HepG2 (cell line): ENCODE data around the gene P2RY11. TPM values are rescaled to one million over a fixed set of nuclear protein-coding genes. Genes with fewer than 3 reads are reported as not detected.

Experiments
- ATAC-seq: fragments of 200-7000 bp; cut with Tn5 transposase; 3 replicates; pipeline ENCODE4 v1.9.1; 2020; ENCODE audit warnings: mild to moderate bottlenecking, moderate library complexity
- BruUV-seq: library from RNA; stranded (reverse); fragments of 400-500 nt; replicated peaks from 2 replicates; lab custom pipeline; 2021; lab: Mats Ljungman, UMichigan
- CTCF ChIA-PET: fragments of 300-600 bp; formaldehyde crosslinking; extraction: SDS; loops from one replicate; lab custom pipeline; 2021; ENCODE audit warnings: low total read pairs, inconsistent platforms, low intra/inter-chr PET ratio; lab: Yijun Ruan, JAX
- POLR2A ChIA-PET: fragments of 350-600 bp; sonication (Branson Sonifier 250); formaldehyde crosslinking; loops from one replicate; lab custom pipeline; 2020; ENCODE audit warnings: antibody characterized with exemption, inconsistent platforms; lab: Yijun Ruan, JAX
- DNase-seq: peaks from one replicate; pipeline ENCODE4 v3.0.0-alpha.2; 2015; ENCODE audit warnings: low spot score
- FAIRE-seq: peaks from 3 replicates; lab custom pipeline; 2011; peaks lifted over from hg19 to GRCh38; lab: Jason Lieb, UNC
- H2AFZ ChIP-seq: one replicate; pipeline ENCODE4 v1.6.1; 2011; ENCODE audit warnings: low read length, inconsistent platforms
- H3K27ac ChIP-seq: fragments of 300-600 bp; 3 replicates; pipeline ENCODE4 v1.8.0; 2011; ENCODE audit warnings: mixed run types, mild to moderate bottlenecking, mixed read lengths, low read length, inconsistent platforms; ENCODE audit not compliant: insufficient read depth; ENCODE audit errors: extremely low read length
- H3K27me3 ChIP-seq, 2 experiments: fragments of 200-600 bp in 1 of 2; 2 replicates in 1 of 2; 3 replicates in 1 of 2; pipeline versions ENCODE4 v1.6.0 to v1.8.0; 2011; ENCODE audit warnings: low read length in 2 of 2, mild to moderate bottlenecking in 2 of 2, moderate library complexity in 2 of 2, inconsistent platforms in 1 of 2; ENCODE audit not compliant: insufficient read depth in 2 of 2, control insufficient read depth in 1 of 2
- H3K36me3 ChIP-seq, 2 experiments: fragments of 200-600 bp in 1 of 2; replicated peaks in 1 of 2; 2 replicates in 1 of 2; 3 replicates in 1 of 2; pipeline versions ENCODE4 v1.5.1 to v1.8.0; 2011; ENCODE audit warnings: low read length in 2 of 2, inconsistent platforms in 1 of 2; ENCODE audit not compliant: insufficient read depth in 2 of 2, control insufficient read depth in 1 of 2
- H3K4me1 ChIP-seq: 2 replicates; pipeline ENCODE4 v1.5.1; 2012; ENCODE audit warnings: low read length, inconsistent platforms; ENCODE audit not compliant: insufficient read depth
- H3K4me2 ChIP-seq: 2 replicates; pipeline ENCODE4 v1.6.0; 2011; ENCODE audit warnings: low read depth, low read length, inconsistent platforms
- H3K4me3 ChIP-seq, 3 experiments: fragments of 200-600 bp in 1 of 3; sonication (generic), shearing (Covaris generic) in 1 of 3; replicated peaks in 1 of 3; 2 replicates each; pipeline ENCODE4 v1.5.1; 2011 to 2016; ENCODE audit warnings: low read length in 3 of 3, inconsistent platforms in 2 of 3, low read depth in 2 of 3, mild to moderate bottlenecking in 2 of 3, control low read depth in 1 of 3, mixed read lengths in 1 of 3; ENCODE audit not compliant: insufficient read depth in 1 of 3
- H3K79me2 ChIP-seq: one replicate; pipeline ENCODE4 v1.6.1; 2011; ENCODE audit warnings: low read length, inconsistent platforms; ENCODE audit not compliant: insufficient read depth
- H3K9ac ChIP-seq: 2 replicates; pipeline ENCODE4 v1.6.0; 2011; ENCODE audit warnings: mild to moderate bottlenecking, low read depth, low read length, inconsistent platforms; ENCODE audit not compliant: insufficient read depth
- H3K9me3 ChIP-seq: 2 replicates; pipeline ENCODE4 v1.5.1; 2012; ENCODE audit warnings: mild to moderate bottlenecking, low read length
- H4K20me1 ChIP-seq: 2 replicates; pipeline ENCODE4 v1.6.0; 2011; ENCODE audit warnings: inconsistent platforms, mild to moderate bottlenecking, low read length, moderate library complexity; ENCODE audit not compliant: insufficient read depth
- AGO1 ChIP-seq: fragments of 200-400 bp; formaldehyde crosslinking; IDR thresholded peaks from 2 replicates; pipeline ENCODE4 v1.6.1; 2017; ENCODE audit warnings: mild to moderate bottlenecking, low read depth, low read length, moderate library complexity; ENCODE audit not compliant: poor library complexity, severe bottlenecking
- CREB3 ChIP-seq: sonication (generic); formaldehyde crosslinking; IDR thresholded peaks from 2 replicates; pipeline ENCODE4 v1.5.0; 2020; ENCODE audit warnings: missing genetic modification reagents
- DNMT1 ChIP-seq: sonication (generic); formaldehyde crosslinking; IDR thresholded peaks from 2 replicates; pipeline ENCODE4 v1.5.1; 2020; ENCODE audit warnings: mild to moderate bottlenecking, missing genetic modification reagents
- FOSL1 ChIP-seq: sonication (generic); formaldehyde crosslinking; IDR thresholded peaks from 2 replicates; pipeline ENCODE4 v1.9.0; 2021; ENCODE audit warnings: missing genetic modification reagents, borderline replicate concordance
- HNRNPLL ChIP-seq: fragments of 200-400 bp; formaldehyde crosslinking; IDR thresholded peaks from 2 replicates; pipeline ENCODE4 v1.6.1; 2017; ENCODE audit warnings: mild to moderate bottlenecking, low read depth, low read length; ENCODE audit not compliant: poor library complexity, severe bottlenecking
- POLR2G ChIP-seq: fragments of 200-400 bp; formaldehyde crosslinking; IDR thresholded peaks from 2 replicates; pipeline ENCODE4 v1.6.1; 2018; ENCODE audit warnings: mild to moderate bottlenecking, low read depth, low read length, moderate library complexity
- RBFOX2 ChIP-seq: fragments of 200-400 bp; formaldehyde crosslinking; IDR thresholded peaks from 2 replicates; pipeline ENCODE4 v1.6.1; 2017; ENCODE audit warnings: low read depth, mild to moderate bottlenecking, low read length
- RBM22 ChIP-seq: fragments of 200-400 bp; formaldehyde crosslinking; optimal IDR thresholded peaks from 2 replicates; pipeline ENCODE3; 2017; ENCODE audit warnings: mild to moderate bottlenecking, low read length, moderate library complexity
- ZBTB3 ChIP-seq: sonication (generic); formaldehyde crosslinking; IDR thresholded peaks from 2 replicates; pipeline ENCODE4 v1.4.0; 2020; ENCODE audit warnings: low read depth, mild to moderate bottlenecking, moderate library complexity, missing genetic modification reagents, borderline replicate concordance
- ZFP91 ChIP-seq: sonication (generic); formaldehyde crosslinking; IDR thresholded peaks from 2 replicates; pipeline ENCODE4 v1.9.0; 2022; ENCODE audit warnings: missing genetic modification reagents, mild to moderate bottlenecking, borderline replicate concordance
- ZNF496 ChIP-seq: sonication (generic); formaldehyde crosslinking; IDR thresholded peaks from 2 replicates; pipeline ENCODE4 v1.8.1; 2023; ENCODE audit warnings: mild to moderate bottlenecking, moderate library complexity, missing genetic modification reagents; ENCODE audit not compliant: insufficient replicate concordance
- ZNF543 ChIP-seq: sonication (generic); formaldehyde crosslinking; IDR thresholded peaks from 2 replicates; pipeline ENCODE4 v1.4.0; 2020; ENCODE audit warnings: mild to moderate bottlenecking, missing genetic modification reagents
- ZNF557 ChIP-seq: sonication (generic); formaldehyde crosslinking; IDR thresholded peaks from 2 replicates; pipeline ENCODE4 v1.4.0; 2020; ENCODE audit warnings: missing genetic modification reagents
- WGBS: methylation state at CpG from one replicate; pipeline ENCODE4 v1.1.6; 2017; ENCODE audit warnings: low lambda C conversion rate; 5-methylcytosine and 5-hydroxymethylcytosine counted together
- in situ Hi-C: cut with HindIII; loops from 2 replicates; pipeline ENCODE4 v1.10.0; 2017; ENCODE audit warnings: low pct_unique_long_range_greater_than_20kb; ENCODE audit not compliant: extremely low pct_ligation_motif_present
- intact Hi-C: fragments of 100-400 bp; cut with micrococcal nuclease; formaldehyde crosslinking; loops from one replicate; pipeline ENCODE4 v1.10.0; 2022; ENCODE audit not compliant: unreplicated experiment
- polyA plus RNA-seq, 8 experiments: library from polyadenylated mRNA; depleted of rRNA in 3 of 8; stranded (reverse) in 7 of 8; unstranded in 1 of 8; fragments of >200 nt; fragmentation: Illumina TruSeq in 4 of 8; extraction: Trizol in 4 of 8; gene quantifications; 2 replicates each; pipeline versions ENCODE4 v1.2.1 to v1.2.3, GENCODE V29; 2011 to 2016; ENCODE audit warnings: low read depth in 4 of 8, missing spikeins in 1 of 8, mixed read lengths in 1 of 8; ENCODE audit not compliant: insufficient read depth in 1 of 8
- total RNA-seq, 5 experiments: library from RNA; depleted of rRNA; stranded (reverse); fragments of >200 nt; fragmentation: Illumina TruSeq; extraction: Trizol; gene quantifications; 2 replicates each; pipeline ENCODE4 v1.2.3, GENCODE V29; 2016; ENCODE audit warnings: low read depth in 1 of 5
- TF ChIP-seq, protein P1 (sequence below): IDR thresholded peaks from 2 replicates; pipeline ENCODE4 v1.6.1; 2016; ENCODE audit warnings: missing genetic modification reagents, missing compliant biosample characterization
- TF ChIP-seq, protein P2 (sequence below): sonication (generic); formaldehyde crosslinking; conservative IDR thresholded peaks from 2 replicates; pipeline ENCODE4 v1.4.0; 2020; ENCODE audit warnings: missing genetic modification reagents

Gene P2RY11
- total and polyA plus RNA-seq, 2 of the 13 experiments (the other 11 are each of a cell fraction or from before 2014, with no cell fraction given): 4.0 to 7.8 TPM

GRCh38 chr19:10113964-10114650, 2.6 kb downstream of the P2RY11 start (continued):
- 0 out of 2 replicates have a peak, but pooled peaks have one; percentile 12 for TF ChIP-seq ZFP91 (CRISPR knock-in tag)
- TF ChIP-seq ZNF543 (CRISPR knock-in tag): no peak
- TF ChIP-seq POLR2G: peak; percentile 69; the same call in 1 of the 2 replicates
- 0 out of 2 replicates have a peak, but pooled peaks have one; percentile 19 for TF ChIP-seq DNMT1 (CRISPR knock-in tag)
- TF ChIP-seq HNRNPLL: no peak
- TF ChIP-seq FOSL1 (CRISPR knock-in tag): 0 out of 2 replicates have a peak, but pooled peaks have one; percentile 24
- TF ChIP-seq, all 625 proteins: peak for 24

DNA sequence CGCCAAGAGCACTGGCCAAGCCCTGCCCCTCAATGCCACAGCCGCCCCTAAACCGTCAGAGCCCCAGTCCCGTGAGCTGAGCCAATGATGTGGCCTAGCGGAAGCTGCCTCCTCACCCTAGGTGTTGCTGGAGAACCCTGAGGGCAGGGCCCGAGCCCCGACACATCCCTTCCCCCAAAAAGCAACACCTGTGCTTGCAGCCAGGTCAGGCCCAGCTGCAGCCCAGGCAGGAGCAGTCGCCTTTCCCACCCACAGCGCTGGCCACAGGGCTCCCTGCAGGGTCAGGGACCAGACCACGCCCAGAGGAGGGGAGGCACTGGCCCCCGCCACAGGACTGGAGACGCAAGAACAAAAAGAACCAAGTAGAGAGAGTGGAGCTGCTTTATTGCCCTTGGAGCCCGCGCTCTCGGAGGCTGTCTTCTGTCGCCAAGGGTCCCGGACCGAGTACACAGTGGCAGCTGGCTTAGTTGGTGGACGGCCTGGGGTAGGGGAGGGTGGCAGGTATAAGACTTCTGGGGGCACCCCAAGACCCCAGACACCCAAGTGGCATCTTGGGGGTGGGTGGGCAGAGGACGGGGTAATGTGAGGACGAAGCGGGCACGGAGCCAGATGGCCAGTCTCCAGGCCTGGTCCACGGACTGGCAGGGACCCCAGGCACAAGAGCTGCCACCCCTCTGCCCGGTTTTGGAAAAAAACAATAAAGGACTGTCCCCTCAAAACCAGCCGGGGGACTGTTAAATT, 3.3 kb downstream of the P2RY11 start:
- 97% methylated on average over 20 of the region's 26 CpGs for WGBS
- H3K79me2 ChIP-seq: peaks cover 14% of the 10 kb centered on the region
- no peaks in the 10 kb centered on the region for H3K9me3 ChIP-seq
- in situ Hi-C loops (no loop called here), intact Hi-C loops (no loop called here)
- CTCF ChIA-PET: no interaction called here
- H3K27me3 ChIP-seq: no peaks in the 10 kb centered on the region; a peak in 1 of 5 replicates
- H3K4me1 ChIP-seq: peaks cover 24% of the 10 kb centered on the region
- H4K20me1 ChIP-seq: peaks cover 13% of the 10 kb centered on the region; the same call in 1 of the 2 replicates
- no peak overlapping the region for H2AFZ ChIP-seq
- no peak overlapping the region for H3K4me2 ChIP-seq
- no peak overlapping the region for H3K27ac ChIP-seq
- H3K4me3 ChIP-seq: no peak overlapping the region
- H3K36me3 ChIP-seq: peaks cover 31 to 51% of the 10 kb centered on the region in 2 experiments
- DNase-seq (no peak), ATAC-seq (peak; percentile 6), FAIRE-seq (no peak)
- POLR2A ChIA-PET: interaction anchor here (0.8 to 2.4 kb wide), 2 partner anchors 9 kb away, joined by 4 to 10 read pairs; partner anchors contain the start of gene PPAN
- no peak overlapping the region for H3K9ac ChIP-seq
- no TSS peak for BruUV-seq
- TF ChIP-seq RBFOX2 (peak; percentile 58), ZNF496 (CRISPR knock-in tag) (no peak), AGO1 (peak; percentile 89), CREB3 (no peak), ZBTB3 (CRISPR knock-in tag) (no peak), RBM22 (peak; percentile 83), ZNF557 (CRISPR knock-in tag) (no peak)
- TF ChIP-seq, protein P1, sequence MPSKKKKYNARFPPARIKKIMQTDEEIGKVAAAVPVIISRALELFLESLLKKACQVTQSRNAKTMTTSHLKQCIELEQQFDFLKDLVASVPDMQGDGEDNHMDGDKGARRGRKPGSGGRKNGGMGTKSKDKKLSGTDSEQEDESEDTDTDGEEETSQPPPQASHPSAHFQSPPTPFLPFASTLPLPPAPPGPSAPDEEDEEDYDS (CRISPR knock-in tag): no peak
- TF ChIP-seq, protein P2, sequence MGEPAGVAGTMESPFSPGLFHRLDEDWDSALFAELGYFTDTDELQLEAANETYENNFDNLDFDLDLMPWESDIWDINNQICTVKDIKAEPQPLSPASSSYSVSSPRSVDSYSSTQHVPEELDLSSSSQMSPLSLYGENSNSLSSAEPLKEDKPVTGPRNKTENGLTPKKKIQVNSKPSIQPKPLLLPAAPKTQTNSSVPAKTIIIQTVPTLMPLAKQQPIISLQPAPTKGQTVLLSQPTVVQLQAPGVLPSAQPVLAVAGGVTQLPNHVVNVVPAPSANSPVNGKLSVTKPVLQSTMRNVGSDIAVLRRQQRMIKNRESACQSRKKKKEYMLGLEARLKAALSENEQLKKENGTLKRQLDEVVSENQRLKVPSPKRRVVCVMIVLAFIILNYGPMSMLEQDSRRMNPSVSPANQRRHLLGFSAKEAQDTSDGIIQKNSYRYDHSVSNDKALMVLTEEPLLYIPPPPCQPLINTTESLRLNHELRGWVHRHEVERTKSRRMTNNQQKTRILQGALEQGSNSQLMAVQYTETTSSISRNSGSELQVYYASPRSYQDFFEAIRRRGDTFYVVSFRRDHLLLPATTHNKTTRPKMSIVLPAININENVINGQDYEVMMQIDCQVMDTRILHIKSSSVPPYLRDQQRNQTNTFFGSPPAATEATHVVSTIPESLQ: no peak
